Thyroid gland (tissue), 4 donors: ENCODE measurements around the gene SSTR5. TPM values are rescaled to one million over a fixed set of nuclear protein-coding genes. Genes with fewer than 3 reads are reported as not detected.

ENCODE experiments used
- DNase-seq, 2 donors: peaks; one replicate each; pipeline ENCODE4 v3.0.0-alpha.2; 2019
- H3K27ac ChIP-seq, 3 donors: fragments of 200-600 bp; sonication (generic); 1 replicate in 2 of 3; 2 replicates in 1 of 3; pipeline ENCODE4 v1.5.1; 2016 to 2019; ENCODE audit warnings: mild to moderate bottlenecking in 1 of 3, moderate library complexity in 1 of 3
- H3K27me3 ChIP-seq: fragments of 200-600 bp; sonication (generic); one replicate; pipeline ENCODE4 v1.5.1; 2019
- H3K36me3 ChIP-seq, 2 donors: fragments of 200-600 bp; sonication (generic); one replicate each; pipeline ENCODE4 v1.5.1; 2016 to 2019
- H3K4me1 ChIP-seq, 2 donors: fragments of 200-600 bp; sonication (generic); one replicate each; pipeline ENCODE4 v1.5.1; 2017 to 2019
- H3K4me3 ChIP-seq, 3 donors: fragments of 200-600 bp; sonication (generic); replicated peaks in 1 of 3; 1 replicate in 2 of 3; 2 replicates in 1 of 3; pipeline ENCODE4 v1.5.1; 2016; ENCODE audit warnings: mild to moderate bottlenecking in 1 of 3
- H3K9me3 ChIP-seq: fragments of 200-600 bp; sonication (generic); one replicate; pipeline ENCODE4 v1.5.1; 2017
- CTCF ChIP-seq, 6 experiments: fragments of 200-600 bp in 3 of 6; fragments of 450-650 bp in 3 of 6; sonication (generic) in 3 of 6; IDR thresholded peaks; one replicate each; pipeline ENCODE4 v1.5.1; 2016 to 2019; ENCODE audit warnings: antibody characterized with exemption in 6 of 6, mild to moderate bottlenecking in 2 of 6, inconsistent platforms in 1 of 6, moderate library complexity in 1 of 6
- POLR2A ChIP-seq, 2 donors: fragments of 450-650 bp; IDR thresholded peaks; one replicate each; pipeline ENCODE4 v1.6.1; 2017; ENCODE audit warnings: antibody characterized with exemption in 2 of 2, mild to moderate bottlenecking in 2 of 2, moderate library complexity in 1 of 2
- WGBS, 2 donors: methylation state at CpG; one replicate each; pipeline ENCODE4 v1.1.5; 2017; 5-methylcytosine and 5-hydroxymethylcytosine counted together
- intact Hi-C: fragments of 100-400 bp; cut with DNase I; formaldehyde crosslinking; loops from one replicate; pipeline ENCODE4 v1.15.1; 2023
- total RNA-seq, 4 donors: library from RNA; depleted of rRNA; stranded (reverse); fragments of >200 nt; gene quantifications; one replicate each; pipeline ENCODE4 v1.2.3, GENCODE V29; 2016

Gene SSTR5
- total RNA-seq, 4 donors from 2014 or later = not detected

GRCh38 chr16:1125471-1125870 lies 52.9 kb downstream of the SSTR5 start:
- intact Hi-C loops = no loop called here
- H3K4me1 ChIP-seq = no peaks in the 10 kb centered on the region
- no peaks in the 10 kb centered on the region for H3K27me3 ChIP-seq
- H3K27ac ChIP-seq = no peak overlapping the region
- no peak overlapping the region for H3K4me3 ChIP-seq
- H3K36me3 ChIP-seq = no peaks in the 10 kb centered on the region
- WGBS, 2 donors = 0 to 33% methylated on average over 1 of the region's 18 CpGs
- DNase-seq = no peak
- H3K9me3 ChIP-seq = no peaks in the 10 kb centered on the region
- no peak for TF ChIP-seq POLR2A (IDR thresholded peaks at IDR 0.05)
- TF ChIP-seq CTCF (IDR thresholded peaks at IDR 0.05) = no peak

- intact Hi-C loops = no loop called here
These were observed 53.5 kb downstream of the SSTR5 start for GRCh38 chr16:1126044-1126443.

GRCh38 chr16:1126586-1126985 lies 54.0 kb downstream of the SSTR5 start:
- Histone ChIP-seq H3K27ac (no peak overlapping the region), H3K36me3 (no peaks in the 10 kb centered on the region), H3K4me1 (no peaks in the 10 kb centered on the region), H3K27me3 (no peaks in the 10 kb centered on the region), H3K4me3 (no peak overlapping the region), H3K9me3 (no peaks in the 10 kb centered on the region)
- 43 to 63% methylated on average over 8 to 10 of the region's 10 CpGs for WGBS, 2 donors
- intact Hi-C loops = no loop called here
- DNase-seq = no peak
- no peak for TF ChIP-seq CTCF (IDR thresholded peaks at IDR 0.05)
- TF ChIP-seq POLR2A (IDR thresholded peaks at IDR 0.05) = no peak

More at GRCh38 chr16:1126044-1126443, 53.5 kb downstream of the SSTR5 start:
- H3K36me3 ChIP-seq = no peaks in the 10 kb centered on the region
- DNase-seq = no peak
- no peaks in the 10 kb centered on the region for H3K9me3 ChIP-seq
- no peaks in the 10 kb centered on the region for H3K27me3 ChIP-seq
- WGBS, 2 donors = 53 to 76% methylated on average over 10 to 11 of the region's 17 CpGs
- no peak overlapping the region for H3K27ac ChIP-seq
- H3K4me1 ChIP-seq = no peaks in the 10 kb centered on the region
- no peak overlapping the region for H3K4me3 ChIP-seq
- TF ChIP-seq CTCF (IDR thresholded peaks at IDR 0.05) = no peak

GRCh38 chr16:1127101-1127500 lies 54.6 kb downstream of the SSTR5 start:
- 38 to 51% methylated on average over 14 to 16 of the region's 16 CpGs for WGBS, 2 donors
- no peak for DNase-seq
- intact Hi-C loops = no loop called here
- no peaks in the 10 kb centered on the region for H3K4me1 ChIP-seq
- H3K27ac ChIP-seq = no peak overlapping the region
- TF ChIP-seq POLR2A (IDR thresholded peaks at IDR 0.05) = no peak
- no peak for TF ChIP-seq CTCF (IDR thresholded peaks at IDR 0.05)
- no peak overlapping the region for H3K4me3 ChIP-seq
- no peaks in the 10 kb centered on the region for H3K36me3 ChIP-seq
- H3K27me3 ChIP-seq = no peaks in the 10 kb centered on the region
- H3K9me3 ChIP-seq = no peaks in the 10 kb centered on the region

GRCh38 chr16:1127971-1128715 lies 55.6 kb downstream of the SSTR5 start:
- Histone ChIP-seq H3K4me1 (no peaks in the 10 kb centered on the region), H3K36me3 (no peaks in the 10 kb centered on the region), H3K9me3 (no peaks in the 10 kb centered on the region), H3K4me3 (no peak overlapping the region), H3K27me3 (no peaks in the 10 kb centered on the region), H3K27ac (no peak overlapping the region)
- intact Hi-C loops = no loop called here
- no peak for TF ChIP-seq POLR2A (IDR thresholded peaks at IDR 0.05)
- TF ChIP-seq CTCF (IDR thresholded peaks at IDR 0.05) = no peak
- no peak for DNase-seq
- 84 to 91% methylated on average over 24 to 26 of the region's 31 CpGs for WGBS, 2 donors
